HG03196 (cell line): Measurements from ENCODE around the gene KLHL41.
A peak's percentile ranks its signal among the peaks of the same experiment; 100 is the strongest.
"Not testable (repeated sequence)": the region's sequence is repeated elsewhere in the genome, so short reads cannot be mapped to it uniquely, and the experiment has no call there.

Experiments
- ATAC-seq: cut with Tn5 transposase; IDR thresholded peaks from one replicate; pipeline ENCODE4 v1.9.1; 2021; ENCODE audit not compliant: unreplicated experiment

Gene KLHL41

GRCh38 chr2:169507698-169508097 is 1.8 kb upstream of the KLHL41 start:
- ATAC-seq = no peak

GRCh38 chr2:169509955-169510354 is 453 bp downstream of the KLHL41 start:
- no peak for ATAC-seq

- no peak for ATAC-seq
Observed at GRCh38 chr2:169510496-169510895, 994 bp downstream of the KLHL41 start.

- ATAC-seq = no peak
Observed at GRCh38 chr2:169511818-169512217, 2.3 kb downstream of the KLHL41 start.

- ATAC-seq = no peak
Observed at GRCh38 chr2:169512525-169512924, 3.0 kb downstream of the KLHL41 start.

GRCh38 chr2:169513094-169513493 is 3.6 kb downstream of the KLHL41 start:
- ATAC-seq = no peak

GRCh38 chr2:169513926-169514325 is 4.4 kb downstream of the KLHL41 start:
- no peak for ATAC-seq

- ATAC-seq = not testable (repeated sequence)
Observed at GRCh38 chr2:169514758-169515157, 5.3 kb downstream of the KLHL41 start.

GRCh38 chr2:169516488-169516995 is 7.0 kb downstream of the KLHL41 start:
- not testable (repeated sequence) for ATAC-seq

GRCh38 chr2:169520896-169521295 is 11.4 kb downstream of the KLHL41 start:
- ATAC-seq = no peak

- ATAC-seq = no peak
Observed at GRCh38 chr2:169523681-169524080, 14.2 kb downstream of the KLHL41 start.

- ATAC-seq = no peak
Observed at GRCh38 chr2:169525434-169525833, 15.9 kb downstream of the KLHL41 start.

- ATAC-seq = no peak
Observed at GRCh38 chr2:169526451-169526850, 16.9 kb downstream of the KLHL41 start.

GRCh38 chr2:169528271-169528701 is 18.8 kb downstream of the KLHL41 start:
- peak; percentile 72 for ATAC-seq

GRCh38 chr2:169539460-169539859 is 30.0 kb downstream of the KLHL41 start:
- not testable (repeated sequence) for ATAC-seq

- no peak for ATAC-seq
Observed at GRCh38 chr2:169540146-169540545, 30.6 kb downstream of the KLHL41 start.

GRCh38 chr2:169542433-169542832 is 32.9 kb downstream of the KLHL41 start:
- ATAC-seq = no peak

GRCh38 chr2:169546756-169547155 is 37.3 kb downstream of the KLHL41 start:
- no peak for ATAC-seq

GRCh38 chr2:169561364-169561763 is 51.9 kb downstream of the KLHL41 start:
- no peak for ATAC-seq

- ATAC-seq = not testable (repeated sequence)
Observed at GRCh38 chr2:169562084-169562483, 52.6 kb downstream of the KLHL41 start.

- no peak for ATAC-seq
Observed at GRCh38 chr2:169562519-169562918, 53.0 kb downstream of the KLHL41 start.

GRCh38 chr2:169565686-169566085 is 56.2 kb downstream of the KLHL41 start:
- no peak for ATAC-seq

GRCh38 chr2:169569948-169570347 is 60.4 kb downstream of the KLHL41 start:
- no peak for ATAC-seq
